Left lung (tissue), 10 donors: ENCODE results near the gene SERPINB5. TPM values are rescaled to one million over a fixed set of nuclear protein-coding genes. Genes with fewer than 3 reads are reported as not detected.

Experiments used
- ATAC-seq: fragments of 200-7000 bp; cut with Tn5 transposase; one replicate; pipeline ENCODE4 v1.9.1; 2020; ENCODE audit warnings: moderate library complexity
- DNase-seq, 4 donors: peaks; one replicate each; pipeline ENCODE4 v3.0.0-alpha.2; 2013 to 2020
- H3K27ac ChIP-seq, 2 donors: fragments of 200-600 bp; sonication (generic) in 1 of 2; one replicate each; pipeline versions ENCODE4 v1.5.0 to v1.8.0; 2020 to 2021
- H3K27me3 ChIP-seq, 2 donors: fragments of 200-600 bp; sonication (generic) in 1 of 2; one replicate each; pipeline versions ENCODE4 v1.5.0 to v1.8.0; 2020 to 2021
- H3K36me3 ChIP-seq, 2 donors: fragments of 200-600 bp; sonication (generic) in 1 of 2; one replicate each; pipeline versions ENCODE4 v1.5.0 to v1.8.0; 2020 to 2021
- H3K4me1 ChIP-seq, 2 donors: fragments of 200-600 bp; one replicate each; pipeline ENCODE4 v1.8.0; 2021
- H3K4me3 ChIP-seq, 2 donors: fragments of 200-600 bp; sonication (generic) in 1 of 2; one replicate each; pipeline versions ENCODE4 v1.5.0 to v1.8.0; 2020 to 2021; ENCODE audit warnings: mild to moderate bottlenecking in 1 of 2
- H3K9me3 ChIP-seq, 2 donors: fragments of 200-600 bp; sonication (generic) in 1 of 2; one replicate each; pipeline versions ENCODE4 v1.5.0 to v1.8.0; 2020 to 2021
- intact Hi-C, 2 donors: fragments of 100-400 bp; cut with DNase I; formaldehyde crosslinking; loops; one replicate each; pipeline versions ENCODE4 v1.11.2 to v1.14.2; 2022
- polyA plus RNA-seq, 6 donors: library from polyadenylated mRNA; unstranded; fragments of 120-200 nt; gene quantifications; one replicate each; pipeline ENCODE4 v1.2.1, GENCODE V29; 2013; ENCODE audit not compliant: insufficient read length in 6 of 6
- total RNA-seq, 2 donors: library from RNA; stranded (reverse); fragmentation: NEBNext Ultra II Directional; extraction: Animal tissue kit (Norgen Biotek cat#: 25700); gene quantifications; one replicate each; pipeline ENCODE4 v1.2.1, GENCODE V29; 2021
- TF ChIP-seq, protein P1 (sequence below), 2 donors: fragments of 200-600 bp; sonication (generic) in 1 of 2; IDR thresholded peaks; one replicate each; pipeline versions ENCODE4 v1.5.0 to v1.8.0; 2021; ENCODE audit warnings: antibody characterized with exemption in 2 of 2
- donor health status: DM: no; HTN: yes; CAD: no.
- donor health status: DM: no; HTN: no; CAD: no.

SERPINB5 gene
- total and polyA plus RNA-seq, 8 donors: 0.34 TPM; not detected in 7

DNA sequence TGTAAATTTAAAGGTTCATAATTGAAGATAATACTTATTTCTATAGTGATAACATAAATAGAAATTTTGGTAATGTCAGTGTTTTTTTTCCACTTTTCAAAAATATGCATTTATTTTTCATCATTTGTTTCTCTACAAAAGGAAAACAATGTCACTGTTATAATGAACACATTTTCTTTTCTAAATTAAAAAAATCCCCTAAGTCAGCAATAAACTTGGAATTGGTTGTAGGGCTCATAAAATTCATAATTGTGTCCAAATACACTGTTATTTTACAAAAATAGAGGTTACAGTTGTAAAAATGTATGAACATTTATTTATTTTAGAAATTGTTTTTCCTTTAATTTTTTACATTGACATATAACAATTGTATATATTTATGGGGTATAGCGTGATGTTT, 39.0 kb downstream of the SERPINB5 start:
- H3K4me1 ChIP-seq: no peaks in the 10 kb centered on the region
- H3K27me3 ChIP-seq: peaks cover 0 to 5% of the 10 kb centered on the region in 2 donors
- DNase-seq (no peak), ATAC-seq (no peak)
- TF ChIP-seq, protein P1, sequence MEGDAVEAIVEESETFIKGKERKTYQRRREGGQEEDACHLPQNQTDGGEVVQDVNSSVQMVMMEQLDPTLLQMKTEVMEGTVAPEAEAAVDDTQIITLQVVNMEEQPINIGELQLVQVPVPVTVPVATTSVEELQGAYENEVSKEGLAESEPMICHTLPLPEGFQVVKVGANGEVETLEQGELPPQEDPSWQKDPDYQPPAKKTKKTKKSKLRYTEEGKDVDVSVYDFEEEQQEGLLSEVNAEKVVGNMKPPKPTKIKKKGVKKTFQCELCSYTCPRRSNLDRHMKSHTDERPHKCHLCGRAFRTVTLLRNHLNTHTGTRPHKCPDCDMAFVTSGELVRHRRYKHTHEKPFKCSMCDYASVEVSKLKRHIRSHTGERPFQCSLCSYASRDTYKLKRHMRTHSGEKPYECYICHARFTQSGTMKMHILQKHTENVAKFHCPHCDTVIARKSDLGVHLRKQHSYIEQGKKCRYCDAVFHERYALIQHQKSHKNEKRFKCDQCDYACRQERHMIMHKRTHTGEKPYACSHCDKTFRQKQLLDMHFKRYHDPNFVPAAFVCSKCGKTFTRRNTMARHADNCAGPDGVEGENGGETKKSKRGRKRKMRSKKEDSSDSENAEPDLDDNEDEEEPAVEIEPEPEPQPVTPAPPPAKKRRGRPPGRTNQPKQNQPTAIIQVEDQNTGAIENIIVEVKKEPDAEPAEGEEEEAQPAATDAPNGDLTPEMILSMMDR (IDR thresholded peaks at IDR 0.05): no peak
- no peaks in the 10 kb centered on the region for H3K36me3 ChIP-seq
- intact Hi-C loops: loop anchor here in 1 of 2 donors (5.0 kb wide), 2 partner anchors 62 to 332 kb away; no protein-coding TSS in a partner anchor
- H3K4me3 ChIP-seq: no peak overlapping the region
- no peak overlapping the region for H3K27ac ChIP-seq
- H3K9me3 ChIP-seq: no peaks in the 10 kb centered on the region

- intact Hi-C loops: loop anchor here in 1 of 2 donors (5.0 kb wide), 2 partner anchors 59 to 329 kb away; no protein-coding TSS in a partner anchor
- TF ChIP-seq, protein P1 (IDR thresholded peaks at IDR 0.05): peak; percentile 63 to 64
- Histone ChIP-seq H3K4me3 (no peak overlapping the region), H3K4me1 (no peaks in the 10 kb centered on the region), H3K27me3 (no peaks in the 10 kb centered on the region), H3K27ac (no peak overlapping the region), H3K9me3 (no peaks in the 10 kb centered on the region), H3K36me3 (no peaks in the 10 kb centered on the region)
- peak in 2 of 4 donors; percentile 66 to 77 for DNase-seq
- ATAC-seq: peak; percentile 94
Observed at GRCh38 chr18:63518178-63519012, 41.6 kb downstream of the SERPINB5 start.

- no peak overlapping the region for H3K27ac ChIP-seq
- DNase-seq (no peak), ATAC-seq (no peak)
- TF ChIP-seq, protein P1 (IDR thresholded peaks at IDR 0.05): no peak
- intact Hi-C loops: no loop called here
- H3K9me3 ChIP-seq: no peaks in the 10 kb centered on the region
- no peaks in the 10 kb centered on the region for H3K4me1 ChIP-seq
- no peaks in the 10 kb centered on the region for H3K27me3 ChIP-seq
- H3K36me3 ChIP-seq: no peaks in the 10 kb centered on the region
- H3K4me3 ChIP-seq: no peak overlapping the region
Observed at GRCh38 chr18:63520053-63520685, 43.4 kb downstream of the SERPINB5 start.

DNA sequence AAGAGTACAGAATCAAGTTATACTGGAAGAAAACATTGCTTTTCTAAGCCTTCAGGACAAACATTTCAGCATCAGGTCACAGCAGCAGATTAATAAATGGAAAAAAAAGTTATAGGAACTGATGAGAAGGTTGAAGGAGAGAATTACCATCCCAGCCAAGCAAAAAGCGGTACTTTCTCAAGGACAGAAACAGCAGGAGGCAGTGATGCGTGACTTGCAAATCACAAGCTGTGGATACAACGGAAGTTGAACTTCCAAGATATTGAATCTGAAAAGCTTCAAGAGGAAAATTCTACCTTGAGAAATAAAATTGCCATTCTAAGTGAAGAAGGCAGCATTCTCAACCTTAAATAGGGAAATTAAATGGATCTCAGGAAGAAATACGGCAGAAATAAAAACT, 46.9 kb downstream of the SERPINB5 start:
- ATAC-seq: no peak
- intact Hi-C loops: no loop called here
- H3K4me1 ChIP-seq: no peaks in the 10 kb centered on the region

More for the DNA sequence above, 46.9 kb downstream of the SERPINB5 start:
- no peaks in the 10 kb centered on the region for H3K9me3 ChIP-seq
- no peak for DNase-seq
- H3K27me3 ChIP-seq: no peaks in the 10 kb centered on the region
- no peak overlapping the region for H3K4me3 ChIP-seq
- H3K27ac ChIP-seq: no peak overlapping the region
- H3K36me3 ChIP-seq: no peaks in the 10 kb centered on the region
- TF ChIP-seq, protein P1 (IDR thresholded peaks at IDR 0.05): no peak
